Measurements from ENCODE around the gene HIPK1.
"Not testable (repeated sequence)": the region's sequence is repeated elsewhere in the genome, so short reads cannot be mapped to it uniquely, and the experiment has no call there.

Gene HIPK1

GRCh38 chr1:113943028-113943811 is 14.1 kb downstream of the HIPK1 start:
- DNase-seq (ENCODE audit: low read depth, low spot score), result no peak
- Histone ChIP-seq H3K9ac (ENCODE audit: insufficient read length) (no peak overlapping the region), H3K9me3 (ENCODE audit: low read depth, low read length) (peaks cover 11% of the 10 kb centered on the region; the same call in 1 of the 2 replicates), H3K36me3 (ENCODE audit: insufficient read depth, low read length) (peaks cover 57% of the 10 kb centered on the region), H3K4me3 (no peak overlapping the region), H3K27ac (no peak overlapping the region)
- TF ChIP-seq EZH2 (IDR thresholded peaks at IDR 0.05) (no peak), FOXP2 (optimal IDR thresholded peaks at IDR 0.05; ENCODE audit: control extremely low read depth, extremely low read length, insufficient read depth) (no peak), POLR2AphosphoS5 (IDR thresholded peaks at IDR 0.05; ENCODE audit: borderline replicate concordance, low read depth, low read length) (no peak)

GRCh38 chr1:113945329-113945728 is 16.2 kb downstream of the HIPK1 start:
- no peak overlapping the region for H3K9ac ChIP-seq (ENCODE audit: insufficient read length)
- no peak overlapping the region for H3K27ac ChIP-seq
- TF ChIP-seq EZH2 (IDR thresholded peaks at IDR 0.05), result no peak
- no peak for TF ChIP-seq POLR2AphosphoS5 (IDR thresholded peaks at IDR 0.05; ENCODE audit: borderline replicate concordance, low read depth, low read length)
- TF ChIP-seq FOXP2 (optimal IDR thresholded peaks at IDR 0.05; ENCODE audit: control extremely low read depth, extremely low read length, insufficient read depth), result no peak
- no peak overlapping the region for H3K4me3 ChIP-seq
- DNase-seq (ENCODE audit: low read depth, low spot score), result no peak
- H3K9me3 ChIP-seq (ENCODE audit: low read depth, low read length), result peaks cover 11% of the 10 kb centered on the region; the same call in 1 of the 2 replicates
- H3K36me3 ChIP-seq (ENCODE audit: insufficient read depth, low read length), result peaks cover 58% of the 10 kb centered on the region

- H3K4me3 ChIP-seq, result peak overlapping the region; percentile 41; the same call in 1 of the 2 replicates
- H3K36me3 ChIP-seq (ENCODE audit: insufficient read depth, low read length), result peaks cover 57% of the 10 kb centered on the region
- H3K27ac ChIP-seq, result peak overlapping the region; percentile 87
- TF ChIP-seq FOXP2 (optimal IDR thresholded peaks at IDR 0.05; ENCODE audit: control extremely low read depth, extremely low read length, insufficient read depth) (no peak), POLR2AphosphoS5 (IDR thresholded peaks at IDR 0.05; ENCODE audit: borderline replicate concordance, low read depth, low read length) (no peak), EZH2 (IDR thresholded peaks at IDR 0.05) (no peak)
- no peak overlapping the region for H3K9ac ChIP-seq (ENCODE audit: insufficient read length)
- peaks cover 11% of the 10 kb centered on the region; the same call in 1 of the 2 replicates for H3K9me3 ChIP-seq (ENCODE audit: low read depth, low read length)
- no peak for DNase-seq (ENCODE audit: low read depth, low spot score)
These were observed 17.0 kb downstream of the HIPK1 start for GRCh38 chr1:113946112-113946511.

GRCh38 chr1:113946678-113947387 is 17.7 kb downstream of the HIPK1 start:
- Histone ChIP-seq H3K9ac (ENCODE audit: insufficient read length) (peak overlapping the region; percentile 49), H3K36me3 (ENCODE audit: insufficient read depth, low read length) (peaks cover 60% of the 10 kb centered on the region), H3K4me3 (peak overlapping the region; percentile 41), H3K9me3 (ENCODE audit: low read depth, low read length) (peaks cover 11% of the 10 kb centered on the region; the same call in 1 of the 2 replicates), H3K27ac (peak overlapping the region; percentile 87)
- TF ChIP-seq POLR2AphosphoS5 (IDR thresholded peaks at IDR 0.05; ENCODE audit: borderline replicate concordance, low read depth, low read length) (no peak), FOXP2 (optimal IDR thresholded peaks at IDR 0.05; ENCODE audit: control extremely low read depth, extremely low read length, insufficient read depth) (no peak), EZH2 (IDR thresholded peaks at IDR 0.05) (no peak)
- DNase-seq (ENCODE audit: low read depth, low spot score), result no peak

GRCh38 chr1:113947388-113948107 is 18.4 kb downstream of the HIPK1 start:
- Histone ChIP-seq H3K9me3 (ENCODE audit: low read depth, low read length) (peaks cover 11% of the 10 kb centered on the region; the same call in 1 of the 2 replicates), H3K36me3 (ENCODE audit: insufficient read depth, low read length) (peaks cover 60% of the 10 kb centered on the region), H3K4me3 (peak overlapping the region; percentile 41), H3K9ac (ENCODE audit: insufficient read length) (peak overlapping the region; percentile 49), H3K27ac (peak overlapping the region; percentile 87)
- no peak for DNase-seq (ENCODE audit: low read depth, low spot score)
- TF ChIP-seq POLR2AphosphoS5 (IDR thresholded peaks at IDR 0.05; ENCODE audit: borderline replicate concordance, low read depth, low read length) (no peak), FOXP2 (optimal IDR thresholded peaks at IDR 0.05; ENCODE audit: control extremely low read depth, extremely low read length, insufficient read depth) (no peak), EZH2 (IDR thresholded peaks at IDR 0.05) (no peak)

GRCh38 chr1:113948151-113948550 is 19.0 kb downstream of the HIPK1 start:
- not testable (repeated sequence) for DNase-seq (ENCODE audit: low read depth, low spot score); H3K9ac ChIP-seq (ENCODE audit: insufficient read length); H3K4me3 ChIP-seq
- Histone ChIP-seq H3K9me3 (ENCODE audit: low read depth, low read length) (peaks cover 11% of the 10 kb centered on the region; the same call in 1 of the 2 replicates), H3K27ac (peak overlapping the region; percentile 87), H3K36me3 (ENCODE audit: insufficient read depth, low read length) (peaks cover 56% of the 10 kb centered on the region)

- Histone ChIP-seq H3K9ac (ENCODE audit: insufficient read length) (no peak overlapping the region), H3K36me3 (ENCODE audit: insufficient read depth, low read length) (peaks cover 53% of the 10 kb centered on the region), H3K9me3 (ENCODE audit: low read depth, low read length) (peaks cover 11% of the 10 kb centered on the region; the same call in 1 of the 2 replicates), H3K4me3 (0 out of 2 replicates have a peak overlapping the region, but pooled peaks have one; percentile 7), H3K27ac (peak overlapping the region; percentile 71)
- DNase-seq (ENCODE audit: low read depth, low spot score), result no peak
- TF ChIP-seq EZH2 (IDR thresholded peaks at IDR 0.05) (no peak), POLR2AphosphoS5 (IDR thresholded peaks at IDR 0.05; ENCODE audit: borderline replicate concordance, low read depth, low read length) (peak; percentile 21; the same call in 1 of the 2 replicates)
These were observed 19.9 kb downstream of the HIPK1 start for GRCh38 chr1:113949007-113949406.

- Histone ChIP-seq H3K4me3 (no peak overlapping the region), H3K9me3 (ENCODE audit: low read depth, low read length) (no peaks in the 10 kb centered on the region), H3K27ac (0 out of 2 replicates have a peak overlapping the region, but pooled peaks have one; percentile 56), H3K36me3 (ENCODE audit: insufficient read depth, low read length) (peaks cover 54% of the 10 kb centered on the region), H3K9ac (ENCODE audit: insufficient read length) (no peak overlapping the region)
- TF ChIP-seq FOXP2 (optimal IDR thresholded peaks at IDR 0.05; ENCODE audit: control extremely low read depth, extremely low read length, insufficient read depth), result no peak
- TF ChIP-seq POLR2AphosphoS5 (IDR thresholded peaks at IDR 0.05; ENCODE audit: borderline replicate concordance, low read depth, low read length), result no peak
- DNase-seq (ENCODE audit: low read depth, low spot score), result no peak
These were observed 21.8 kb downstream of the HIPK1 start for GRCh38 chr1:113950908-113951307.
